ENCODE data around the gene SFMBT1. TPM values are rescaled to one million over a fixed set of nuclear protein-coding genes. Genes with fewer than 3 reads are reported as not detected.

SFMBT1 gene
- total and polyA plus RNA-seq, 2 of the 8 experiments (the other 6 are each of a cell fraction or from before 2014, with no cell fraction given) = 8.1 to 16.8 TPM

DNA sequence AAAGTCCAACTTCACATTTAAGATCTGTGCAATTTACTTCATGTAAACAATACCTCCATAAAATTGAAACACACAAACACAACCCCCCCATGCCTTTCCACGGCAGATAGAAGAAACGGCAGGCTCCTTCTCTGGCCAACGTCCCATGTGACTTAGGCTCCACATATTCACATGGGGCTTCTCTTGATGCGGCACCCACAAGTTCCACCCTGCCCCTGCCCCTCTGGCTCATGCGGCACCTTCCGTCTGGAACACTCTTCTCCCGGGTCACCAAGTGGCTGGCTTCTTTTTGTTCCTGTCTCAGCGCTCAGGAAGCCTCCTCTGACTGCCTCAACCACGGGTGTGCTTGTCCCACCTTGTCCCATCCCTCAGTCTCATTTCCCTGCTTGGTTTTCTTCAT, 174.1 kb downstream of the SFMBT1 start (continued):
- no peak for TF ChIP-seq SP1 (IDR thresholded peaks at IDR 0.05; ENCODE audit: low read depth, low read length)
- TF ChIP-seq JUND (IDR thresholded peaks at IDR 0.05; ENCODE audit: low read length) = no peak
- no peak for TF ChIP-seq KDM4A (IDR thresholded peaks at IDR 0.05; ENCODE audit: low read depth, low read length, severe bottlenecking)
- TF ChIP-seq EP300 (IDR thresholded peaks at IDR 0.05; ENCODE audit: borderline replicate concordance in 1 of 2, low read depth in 2 of 2, low read length in 2 of 2) = no peak
